Stimulated activated CD4-positive, alpha-beta T cell treated with anti-CD3 and anti-CD28 coated beads, Interleukin-4, amount 100 ng/mL, for 24 hours (primary cell): ENCODE data around the gene CDADC1.
"Not testable (repeated sequence)": the region's sequence is repeated elsewhere in the genome, so short reads cannot be mapped to it uniquely, and the experiment has no call there.

Experiments
- DNase-seq: peaks from one replicate; pipeline ENCODE4 v3.0.0-alpha.2; 2020

The CDADC1 gene

DNA sequence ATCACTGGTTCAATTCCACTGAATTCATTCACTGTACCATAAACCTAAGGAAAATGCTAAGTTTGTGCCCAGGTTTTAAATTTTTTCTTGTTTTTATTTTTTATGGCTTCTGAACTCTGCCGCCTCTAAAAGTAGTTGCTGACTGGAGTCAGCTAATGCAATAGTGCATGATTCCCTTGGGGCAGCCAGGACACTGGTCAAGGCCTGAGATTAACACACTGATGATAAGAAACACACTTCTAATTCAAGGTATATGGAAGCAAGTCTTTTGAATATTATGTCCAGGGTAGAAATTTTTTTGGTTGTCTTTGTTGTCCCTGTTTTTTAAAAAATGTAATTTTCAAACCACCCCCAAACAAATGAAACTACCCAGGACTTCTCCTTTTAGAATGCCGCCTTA, 72.2 kb downstream of the CDADC1 start:
- no peak for DNase-seq

DNA sequence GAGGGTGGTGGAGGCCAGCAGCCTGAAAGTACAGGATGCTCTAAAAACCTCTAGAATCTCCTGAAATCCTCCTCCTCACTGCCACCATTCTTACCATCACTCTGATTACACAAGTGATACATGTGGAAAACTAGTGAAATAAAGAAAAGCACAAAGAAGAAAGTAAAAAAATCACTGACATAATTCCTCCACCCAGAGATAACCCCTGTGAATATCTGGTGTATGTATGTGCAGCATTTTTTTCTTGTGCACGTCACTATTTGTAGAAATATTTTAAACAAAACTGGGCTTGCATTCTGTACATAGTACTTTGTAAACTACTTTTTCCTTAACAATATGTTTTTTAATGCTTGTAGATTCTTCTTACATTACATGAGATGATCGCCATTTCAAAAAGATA, 73.2 kb downstream of the CDADC1 start:
- no peak for DNase-seq

DNA sequence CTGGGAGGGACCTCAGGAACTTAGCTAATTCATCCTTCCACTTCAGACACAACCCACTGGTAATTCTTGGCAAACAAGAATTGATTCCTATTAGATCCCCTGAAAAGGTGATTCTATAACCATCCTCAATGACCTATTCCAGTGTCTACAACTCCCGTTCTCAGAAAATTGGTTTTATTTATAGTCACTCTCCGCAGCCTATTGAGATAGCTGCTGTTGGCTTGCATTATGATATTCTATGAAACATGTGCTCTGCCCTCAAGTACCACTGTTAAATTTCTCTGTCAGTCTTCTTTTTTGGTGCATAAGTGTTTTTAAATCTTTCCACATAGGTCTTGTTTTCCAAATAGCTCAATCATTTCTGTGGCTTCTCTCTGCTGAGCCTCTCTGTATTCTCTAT, 75.0 kb downstream of the CDADC1 start:
- DNase-seq: no peak

DNA sequence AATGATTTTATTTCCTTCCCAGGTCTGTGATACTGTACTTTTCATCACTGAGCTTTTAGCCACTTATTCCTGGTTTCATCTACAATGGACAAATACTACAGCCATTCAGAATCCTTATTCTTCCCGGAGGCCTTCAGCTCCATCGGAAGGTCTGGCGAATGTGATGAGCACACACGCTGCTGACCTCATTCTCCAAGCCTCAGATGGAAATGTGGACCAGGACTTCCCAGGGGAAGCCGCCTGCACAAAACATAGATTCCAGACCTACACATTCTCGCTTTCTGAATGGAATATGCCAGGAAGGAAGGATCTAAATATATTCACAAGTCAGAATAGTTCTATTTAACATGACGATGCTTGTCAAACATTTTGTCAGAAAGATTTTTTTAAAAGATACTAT, 75.6 kb downstream of the CDADC1 start:
- no peak for DNase-seq

DNA sequence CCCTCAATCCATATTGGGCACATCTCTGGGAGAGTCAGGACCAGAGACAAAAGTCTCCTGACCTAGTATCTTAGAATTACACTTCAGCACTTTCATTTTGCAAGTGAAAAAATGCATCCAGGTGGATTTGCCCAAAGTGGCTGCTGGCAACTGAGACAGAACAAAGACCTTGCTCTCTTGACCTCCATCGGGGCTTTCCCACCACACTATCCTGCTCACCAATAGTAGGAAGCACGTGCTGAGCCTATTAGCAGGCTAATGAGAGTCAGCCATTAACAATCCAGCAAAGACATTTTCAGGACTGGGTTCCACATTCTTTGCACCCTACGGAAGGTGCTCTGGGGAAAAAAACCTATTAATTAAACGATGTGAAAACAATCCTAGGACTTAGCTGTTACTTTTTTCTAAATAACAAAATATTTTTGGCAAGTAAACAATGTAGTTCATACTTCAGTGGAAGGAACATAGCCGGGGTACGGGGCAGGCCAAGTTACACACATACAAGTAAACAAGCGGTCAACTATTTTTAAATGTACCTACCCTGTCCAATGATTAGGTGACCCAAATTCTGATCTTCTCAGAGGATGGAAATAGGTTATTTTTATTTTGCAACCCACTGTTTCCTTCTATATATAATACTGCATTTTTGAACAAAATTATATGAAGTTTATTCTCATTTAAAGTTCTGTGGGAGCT, 78.6 kb downstream of the CDADC1 start:
- DNase-seq: no peak

DNA sequence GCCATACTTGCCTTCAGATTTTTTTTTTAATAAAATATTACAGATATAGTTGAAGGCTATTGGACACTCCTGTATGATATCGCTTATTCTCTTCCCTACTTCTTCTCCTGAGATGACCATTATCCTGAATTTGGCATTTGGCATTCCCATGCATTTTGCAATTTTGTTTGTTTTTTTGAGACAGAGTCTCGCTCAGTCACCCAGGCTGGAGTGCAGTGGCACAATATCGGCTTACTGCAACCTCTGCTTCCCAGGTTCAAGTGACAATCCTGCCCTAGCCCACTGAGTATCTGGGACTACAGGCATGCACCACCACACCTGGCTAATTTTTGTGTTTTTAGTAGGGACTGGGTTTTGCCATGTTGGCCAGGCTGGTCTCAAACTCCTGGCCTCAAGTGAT, 79.4 kb downstream of the CDADC1 start:
- DNase-seq: not testable (repeated sequence)

DNA sequence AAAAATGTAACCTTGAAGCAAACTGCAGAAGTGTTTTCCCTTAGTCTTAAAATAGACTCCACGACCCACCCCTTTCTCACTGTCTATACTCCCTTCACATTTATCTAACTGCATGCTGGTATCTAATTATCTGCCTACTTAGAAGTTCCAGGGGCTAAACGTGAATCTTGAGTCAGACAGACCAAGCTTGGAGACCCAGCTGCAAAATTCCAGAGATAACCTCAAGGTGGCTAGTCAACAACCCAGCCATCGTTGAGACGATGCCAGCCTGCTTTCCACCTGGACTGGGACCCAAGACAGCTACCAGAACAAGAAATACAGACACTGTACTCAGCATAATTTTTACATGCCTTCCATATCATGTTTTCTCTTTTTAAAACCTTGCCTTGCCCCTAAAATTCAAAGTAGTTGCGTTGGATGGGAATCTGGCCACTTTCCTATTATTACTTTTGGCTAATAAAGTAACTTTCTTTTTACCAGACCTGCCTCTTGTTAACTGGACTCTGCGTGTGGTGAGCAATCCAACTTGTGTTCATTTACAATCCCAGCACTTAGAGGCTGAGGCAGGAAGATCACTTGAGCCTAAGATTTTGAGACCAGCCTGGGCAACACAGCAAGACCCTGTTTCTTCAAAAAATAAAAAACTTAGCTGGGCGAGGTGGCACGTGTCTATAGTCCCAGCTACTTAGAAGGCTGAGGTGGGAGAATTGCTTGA, 82.3 kb downstream of the CDADC1 start:
- no peak for DNase-seq

DNA sequence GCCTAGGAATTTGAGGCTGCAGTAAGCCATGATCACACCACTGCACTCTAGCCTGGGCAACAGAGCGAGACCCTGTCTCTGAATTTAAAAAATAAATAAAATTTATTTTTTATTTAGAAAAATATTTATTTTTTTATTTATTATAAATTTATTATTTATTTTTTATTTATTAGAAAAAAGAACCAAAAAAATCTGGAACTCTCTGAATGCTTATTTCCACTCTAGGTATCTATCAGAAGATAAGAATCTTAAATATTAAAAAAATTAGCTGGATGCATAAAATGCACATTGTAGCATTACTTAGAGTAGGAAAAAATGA, 82.8 kb downstream of the CDADC1 start:
- no peak for DNase-seq

DNA sequence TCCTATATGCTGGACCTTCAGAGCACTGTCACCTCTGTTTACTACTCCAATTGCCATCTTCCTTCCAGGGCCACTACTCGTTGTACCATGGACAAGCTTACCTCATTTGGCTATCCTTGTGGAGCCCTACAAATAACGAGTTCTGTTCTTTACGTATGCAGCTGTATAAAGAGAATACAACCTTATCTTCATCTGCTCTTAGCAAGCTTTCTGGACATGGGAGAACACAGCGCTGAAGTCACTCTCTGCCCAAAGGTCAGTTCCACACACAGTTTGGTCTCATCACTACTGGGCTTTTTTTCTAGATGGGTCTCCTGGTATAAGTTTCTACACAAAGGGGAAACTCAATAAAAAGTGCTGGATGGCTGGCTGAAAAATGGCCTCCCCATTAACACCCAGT, 88.9 kb downstream of the CDADC1 start:
- DNase-seq: no peak

DNA sequence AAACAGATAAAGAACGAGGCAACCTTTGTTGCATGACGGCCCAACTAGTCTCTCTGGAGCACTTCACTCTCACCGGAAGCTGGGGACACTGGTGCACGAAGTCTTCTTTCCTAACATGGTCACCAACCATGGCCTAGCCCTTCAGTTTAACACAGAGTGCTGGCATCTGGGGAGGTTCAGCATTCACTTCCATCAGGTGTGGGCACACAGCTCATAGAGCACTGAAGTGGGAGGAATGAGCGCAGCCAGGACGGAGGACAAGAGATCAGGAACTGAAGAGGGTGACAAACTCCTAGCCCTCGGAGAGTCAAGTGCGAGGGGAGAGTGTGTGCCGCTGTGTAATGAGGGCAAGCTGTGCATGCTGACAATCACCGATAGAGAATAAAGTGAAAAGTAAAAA, 92.4 kb downstream of the CDADC1 start:
- DNase-seq: no peak

DNA sequence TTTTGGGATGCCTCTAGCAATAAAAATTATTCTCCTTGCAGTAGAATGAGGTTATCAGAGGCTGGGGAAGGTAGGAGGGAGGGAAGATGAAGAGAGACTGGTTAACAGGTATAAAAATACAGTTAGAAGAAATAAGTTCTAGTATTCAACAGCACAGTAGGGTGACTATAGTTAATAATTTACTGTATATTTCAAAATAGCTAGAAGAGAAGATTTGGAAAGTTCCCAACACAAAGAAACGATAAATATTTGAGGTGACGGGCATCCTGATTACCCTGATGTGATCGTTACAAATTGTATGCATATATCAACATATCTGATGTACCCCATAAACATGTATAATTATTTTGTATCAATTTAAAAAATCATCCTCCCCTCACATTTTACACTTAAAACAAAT, 93.8 kb downstream of the CDADC1 start:
- no peak for DNase-seq

DNA sequence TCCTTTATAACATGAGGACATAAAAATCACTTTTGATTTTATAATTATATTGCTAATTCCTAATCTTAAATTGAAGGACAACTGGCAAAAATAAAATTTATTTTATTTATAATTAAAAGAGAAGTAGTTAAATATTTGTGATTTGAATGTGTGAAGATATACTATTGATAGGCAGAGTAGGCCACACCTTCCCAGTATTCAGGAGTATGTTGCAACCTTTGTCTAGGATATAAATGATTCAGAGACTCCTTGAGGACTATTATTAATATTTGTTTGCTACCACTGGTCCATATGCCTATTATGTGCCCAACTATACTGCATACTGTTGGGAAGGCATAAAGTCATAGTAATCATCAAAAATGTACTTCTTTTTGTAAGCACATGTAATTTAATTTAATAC, 94.2 kb downstream of the CDADC1 start:
- no peak for DNase-seq

DNA sequence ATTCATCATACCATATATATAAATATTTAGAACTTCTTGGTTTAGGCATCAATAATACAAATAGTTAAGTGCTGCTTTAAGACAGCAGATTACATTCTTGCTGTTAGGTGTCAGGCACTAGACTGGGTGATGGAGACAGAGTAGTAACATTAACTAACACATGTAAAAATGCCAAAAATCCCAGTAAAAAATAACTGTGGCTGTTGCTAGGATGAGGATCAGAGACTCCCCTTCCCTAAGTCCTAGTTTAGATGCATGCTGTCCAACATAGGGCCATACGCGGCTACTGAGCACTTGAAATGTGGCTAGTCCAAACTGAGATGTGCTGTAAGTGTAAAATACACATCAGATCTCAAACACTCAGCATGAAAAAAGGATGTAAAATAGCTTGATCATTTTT, 94.7 kb downstream of the CDADC1 start:
- DNase-seq: no peak
